Aorta (tissue), 5 donors: ENCODE results near the gene TOM1L2. TPM values are rescaled to one million over a fixed set of nuclear protein-coding genes. Genes with fewer than 3 reads are reported as not detected.
"Not testable (repeated sequence)": the region's sequence is repeated elsewhere in the genome, so short reads cannot be mapped to it uniquely, and the experiment has no call there.

Source experiments
- ATAC-seq: fragments of 200-7000 bp; cut with Tn5 transposase; one replicate; pipeline ENCODE4 v1.9.1; 2022; ENCODE audit warnings: moderate library complexity; ENCODE audit not compliant: low FRiP score
- DNase-seq, 2 donors: peaks; one replicate each; pipeline ENCODE4 v3.0.0-alpha.2; 2020
- H3K27ac ChIP-seq, 2 donors: one replicate each; pipeline ENCODE4 v1.5.1; 2013; ENCODE audit warnings: low read length in 2 of 2, mild to moderate bottlenecking in 2 of 2, moderate library complexity in 2 of 2, control low read depth in 1 of 2, inconsistent platforms in 1 of 2, low read depth in 1 of 2
- H3K27me3 ChIP-seq, 2 donors: one replicate each; pipeline ENCODE4 v1.6.1; 2013; ENCODE audit warnings: control low read depth in 1 of 2, low read length in 1 of 2, mild to moderate bottlenecking in 1 of 2, moderate library complexity in 1 of 2; ENCODE audit not compliant: insufficient read depth in 2 of 2, control insufficient read depth in 1 of 2
- H3K36me3 ChIP-seq, 2 donors: one replicate each; pipeline ENCODE4 v1.6.1; 2013; ENCODE audit warnings: control low read depth in 1 of 2, low read length in 1 of 2, mild to moderate bottlenecking in 1 of 2; ENCODE audit not compliant: insufficient read depth in 2 of 2, control insufficient read depth in 1 of 2
- H3K4me1 ChIP-seq, 2 donors: one replicate each; pipeline ENCODE4 v1.6.1; 2013; ENCODE audit warnings: low read length in 2 of 2, control low read depth in 1 of 2, mild to moderate bottlenecking in 1 of 2, moderate library complexity in 1 of 2; ENCODE audit not compliant: insufficient read depth in 2 of 2, control insufficient read depth in 1 of 2
- H3K4me3 ChIP-seq, 2 donors: one replicate each; pipeline ENCODE4 v1.5.1; 2013; ENCODE audit warnings: low read length in 2 of 2, control low read depth in 1 of 2, mild to moderate bottlenecking in 1 of 2
- H3K9me3 ChIP-seq: one replicate; pipeline ENCODE4 v1.6.1; 2013; ENCODE audit warnings: mild to moderate bottlenecking, low read length; ENCODE audit not compliant: control insufficient read depth
- WGBS, 2 donors: extraction: QIAGEN DNeasy Blood & Tissue Kit; methylation state at CpG; one replicate each; pipeline ENCODE4 v1.1.7; 2013; 5-methylcytosine and 5-hydroxymethylcytosine counted together
- intact Hi-C, 2 donors: fragments of 100-400 bp; cut with DNase I; formaldehyde crosslinking; loops; one replicate each; pipeline versions ENCODE4 v1.14.2 to v1.15.0; 2022
- polyA plus RNA-seq, 2 donors: library from polyadenylated mRNA; stranded (reverse); fragments of 200-250 nt; gene quantifications; one replicate each; pipeline ENCODE4 v1.2.3, GENCODE V29; 2013
- total RNA-seq, 2 donors: library from RNA; stranded (reverse); fragmentation: NEBNext Ultra II Directional; extraction: Animal tissue kit (Norgen Biotek cat#: 25700); gene quantifications; one replicate each; pipeline ENCODE4 v1.2.1, GENCODE V29; 2021
- donor health status: healthy with polysubstance abuse.
- donor health status: Bipolar disorder and iron deficiency.
- donor health status: DM: no; HTN: no; CAD: no.
- donor health status: DM: no; HTN: no; CAD: no.
- donor health status: DM: yes; HTN: yes; CAD: no.

The TOM1L2 gene
- total and polyA plus RNA-seq, 4 donors, result 11.9 to 74.9 (median 54.8) TPM

- H3K36me3 ChIP-seq, result no peaks in the 10 kb centered on the region
- 82 to 87% methylated on average over 5 of the region's 5 CpGs for WGBS, 2 donors
- no peak overlapping the region for H3K4me3 ChIP-seq
- H3K9me3 ChIP-seq, result no peaks in the 10 kb centered on the region
- no peak for ATAC-seq
- DNase-seq, result peak in 1 of 2 donors; percentile 9
- H3K27me3 ChIP-seq, result no peaks in the 10 kb centered on the region
- intact Hi-C loops, result no loop called here
- H3K4me1 ChIP-seq, result peaks cover 2 to 3% of the 10 kb centered on the region in 2 donors
- H3K27ac ChIP-seq, result peak overlapping the region; percentile 7 to 31
Measured at GRCh38 chr17:17958982-17959381, 13.2 kb downstream of the TOM1L2 start.

- no peak overlapping the region for H3K27ac ChIP-seq
- H3K9me3 ChIP-seq, result no peaks in the 10 kb centered on the region
- peaks cover 2 to 3% of the 10 kb centered on the region in 2 donors for H3K4me1 ChIP-seq
- no peak overlapping the region for H3K4me3 ChIP-seq
- H3K36me3 ChIP-seq, result no peaks in the 10 kb centered on the region
- 87 to 88% methylated on average over 7 of the region's 7 CpGs for WGBS, 2 donors
- DNase-seq (peak in 1 of 2 donors; percentile 31), ATAC-seq (no peak)
- H3K27me3 ChIP-seq, result no peaks in the 10 kb centered on the region
- intact Hi-C loops, result no loop called here
Measured at GRCh38 chr17:17957584-17957916, 14.7 kb downstream of the TOM1L2 start.

- DNase-seq, ATAC-seq, H3K9me3 ChIP-seq, H3K4me1 ChIP-seq, H3K27ac ChIP-seq, intact Hi-C loops, H3K36me3 ChIP-seq, H3K27me3 ChIP-seq, H3K4me3 ChIP-seq: not testable (repeated sequence)
- 96 to 98% methylated on average over 12 of the region's 12 CpGs for WGBS, 2 donors
Measured at GRCh38 chr17:17955790-17956341, 16.3 kb downstream of the TOM1L2 start.

- Histone ChIP-seq H3K4me1 (peaks cover 1 to 2% of the 10 kb centered on the region in 2 donors), H3K4me3 (no peak overlapping the region), H3K27me3 (no peaks in the 10 kb centered on the region), H3K9me3 (no peaks in the 10 kb centered on the region), H3K36me3 (no peaks in the 10 kb centered on the region), H3K27ac (no peak overlapping the region)
- WGBS, 2 donors, result 93 to 94% methylated on average over 3 of the region's 3 CpGs
- intact Hi-C loops, result no loop called here
- DNase-seq, result no peak
- ATAC-seq, result no peak
Measured at GRCh38 chr17:17954079-17954478, 18.1 kb downstream of the TOM1L2 start.

- no peak for ATAC-seq
- peak in 1 of 2 donors; percentile 36 for DNase-seq
- H3K4me1 ChIP-seq, result no peaks in the 10 kb centered on the region
Measured at GRCh38 chr17:17952691-17953090, 19.5 kb downstream of the TOM1L2 start.

GRCh38 chr17:17951524-17951923 is 20.7 kb downstream of the TOM1L2 start:
- intact Hi-C loops, result no loop called here
- Histone ChIP-seq H3K36me3 (no peaks in the 10 kb centered on the region), H3K27ac (no peak overlapping the region), H3K4me1 (no peaks in the 10 kb centered on the region), H3K9me3 (no peaks in the 10 kb centered on the region), H3K4me3 (no peak overlapping the region), H3K27me3 (no peaks in the 10 kb centered on the region)
- peak in 1 of 2 donors; percentile 2 for DNase-seq
- ATAC-seq, result no peak
- 74 to 82% methylated on average over 5 of the region's 5 CpGs for WGBS, 2 donors

More at GRCh38 chr17:17952691-17953090, 19.5 kb downstream of the TOM1L2 start:
- Histone ChIP-seq H3K9me3 (no peaks in the 10 kb centered on the region), H3K36me3 (no peaks in the 10 kb centered on the region), H3K4me3 (no peak overlapping the region), H3K27ac (no peak overlapping the region), H3K27me3 (no peaks in the 10 kb centered on the region)
- intact Hi-C loops, result no loop called here
- 97 to 100% methylated on average over 3 of the region's 3 CpGs for WGBS, 2 donors

- H3K27ac ChIP-seq, result no peak overlapping the region
- intact Hi-C loops, result no loop called here
- no peaks in the 10 kb centered on the region for H3K9me3 ChIP-seq
- no peak overlapping the region for H3K4me3 ChIP-seq
- H3K4me1 ChIP-seq, result no peaks in the 10 kb centered on the region
- DNase-seq (no peak), ATAC-seq (no peak)
- H3K27me3 ChIP-seq, result no peaks in the 10 kb centered on the region
- no peaks in the 10 kb centered on the region for H3K36me3 ChIP-seq
- WGBS, 2 donors, result 94 to 100% methylated on average over 1 of the region's 1 CpG
Measured at GRCh38 chr17:17950806-17951205, 21.4 kb downstream of the TOM1L2 start.

GRCh38 chr17:17950347-17950746 is 21.9 kb downstream of the TOM1L2 start:
- no peak for ATAC-seq
- WGBS, 2 donors, result 96 to 98% methylated on average over 7 of the region's 7 CpGs

GRCh38 chr17:17947966-17948365 is 24.2 kb downstream of the TOM1L2 start:
- DNase-seq (no peak), ATAC-seq (no peak)
- Histone ChIP-seq H3K9me3 (no peaks in the 10 kb centered on the region), H3K4me1 (no peaks in the 10 kb centered on the region), H3K36me3 (no peaks in the 10 kb centered on the region), H3K27me3 (no peaks in the 10 kb centered on the region), H3K4me3 (no peak overlapping the region), H3K27ac (no peak overlapping the region)
- WGBS, 2 donors, result 80% methylated on average over 1 of the region's 1 CpG
- intact Hi-C loops, result no loop called here

More at GRCh38 chr17:17950347-17950746, 21.9 kb downstream of the TOM1L2 start:
- no peaks in the 10 kb centered on the region for H3K9me3 ChIP-seq
- no peak overlapping the region for H3K4me3 ChIP-seq
- H3K36me3 ChIP-seq, result no peaks in the 10 kb centered on the region
- H3K27ac ChIP-seq, result no peak overlapping the region
- no peak for DNase-seq
- H3K27me3 ChIP-seq, result no peaks in the 10 kb centered on the region
- no peaks in the 10 kb centered on the region for H3K4me1 ChIP-seq
- intact Hi-C loops, result no loop called here
